Psoas muscle (tissue), 8 donors: Measurements from ENCODE around the gene MRPL36. TPM values are rescaled to one million over a fixed set of nuclear protein-coding genes. Genes with fewer than 3 reads are reported as not detected.

Experiments used
- ATAC-seq, 4 donors: fragments of 200-7000 bp; cut with Tn5 transposase; one replicate each; pipeline ENCODE4 v1.9.1; 2020; ENCODE audit warnings: moderate library complexity in 3 of 4, mild to moderate bottlenecking in 2 of 4
- DNase-seq, 2 donors: peaks; one replicate each; pipeline ENCODE4 v3.0.0-alpha.2; 2020
- H3K27ac ChIP-seq: fragments of 200-600 bp; one replicate; pipeline ENCODE4 v1.8.0; 2022
- H3K27me3 ChIP-seq, 3 donors: fragments of 200-600 bp in 1 of 3; one replicate each; pipeline versions ENCODE4 v1.6.1 to v1.8.0; 2013 to 2022; ENCODE audit warnings: low read length in 2 of 3, mild to moderate bottlenecking in 2 of 3, moderate library complexity in 1 of 3; ENCODE audit not compliant: insufficient read depth in 3 of 3
- H3K36me3 ChIP-seq, 2 donors: fragments of 200-600 bp in 1 of 2; one replicate each; pipeline versions ENCODE4 v1.6.1 to v1.8.0; 2013 to 2022; ENCODE audit warnings: low read depth in 1 of 2, mild to moderate bottlenecking in 1 of 2, moderate library complexity in 1 of 2; ENCODE audit not compliant: insufficient read depth in 1 of 2
- H3K4me1 ChIP-seq: fragments of 200-600 bp; one replicate; pipeline ENCODE4 v1.8.0; 2022
- H3K4me3 ChIP-seq: fragments of 200-600 bp; one replicate; pipeline ENCODE4 v1.8.0; 2022; ENCODE audit warnings: mild to moderate bottlenecking
- H3K9me3 ChIP-seq: fragments of 200-600 bp; one replicate; pipeline ENCODE4 v1.8.0; 2022
- WGBS, 3 donors: extraction: QIAGEN DNeasy Blood & Tissue Kit; methylation state at CpG; one replicate each; pipeline versions ENCODE4 v1.1.6 to v1.1.7; 2013; 5-methylcytosine and 5-hydroxymethylcytosine counted together
- intact Hi-C, 2 donors: fragments of 100-400 bp; cut with DNase I; formaldehyde crosslinking; loops; one replicate each; pipeline versions ENCODE4 v1.11.0 to v1.14.2; 2022
- polyA plus RNA-seq, 3 donors: library from polyadenylated mRNA; stranded (reverse); fragments of 200-250 nt; gene quantifications; one replicate each; pipeline ENCODE4 v1.2.3, GENCODE V29; 2013
- total RNA-seq, 4 donors: library from RNA; stranded (reverse); fragmentation: NEBNext Ultra II Directional in 2 of 4; extraction: Animal tissue kit (Norgen Biotek cat#: 25700) in 2 of 4; gene quantifications; one replicate each; pipeline versions ENCODE4 v1.2.1 to v1.2.4, GENCODE V29; 2021 to 2023
- TF ChIP-seq, protein P1 (sequence below): fragments of 200-600 bp; IDR thresholded peaks from one replicate; pipeline ENCODE4 v1.8.0; 2022; ENCODE audit warnings: antibody characterized with exemption
- donor health status: healthy with polysubstance abuse.
- donor health status: DM: no; HTN: no; CAD: no; lungs with moderate emphysema.
- donor health status: Bipolar disorder and iron deficiency.
- donor health status: healthy.
- donor health status: DM: yes; HTN: yes; CAD: no.
- donor health status: DM: no; HTN: no; CAD: no.
- donor health status: DM: no; HTN: no; CAD: no.
- donor health status: DM: yes; HTN: yes; CAD: no.

MRPL36 gene
- total and polyA plus RNA-seq, 7 donors: 61.6 to 216 (median 111) TPM

DNA sequence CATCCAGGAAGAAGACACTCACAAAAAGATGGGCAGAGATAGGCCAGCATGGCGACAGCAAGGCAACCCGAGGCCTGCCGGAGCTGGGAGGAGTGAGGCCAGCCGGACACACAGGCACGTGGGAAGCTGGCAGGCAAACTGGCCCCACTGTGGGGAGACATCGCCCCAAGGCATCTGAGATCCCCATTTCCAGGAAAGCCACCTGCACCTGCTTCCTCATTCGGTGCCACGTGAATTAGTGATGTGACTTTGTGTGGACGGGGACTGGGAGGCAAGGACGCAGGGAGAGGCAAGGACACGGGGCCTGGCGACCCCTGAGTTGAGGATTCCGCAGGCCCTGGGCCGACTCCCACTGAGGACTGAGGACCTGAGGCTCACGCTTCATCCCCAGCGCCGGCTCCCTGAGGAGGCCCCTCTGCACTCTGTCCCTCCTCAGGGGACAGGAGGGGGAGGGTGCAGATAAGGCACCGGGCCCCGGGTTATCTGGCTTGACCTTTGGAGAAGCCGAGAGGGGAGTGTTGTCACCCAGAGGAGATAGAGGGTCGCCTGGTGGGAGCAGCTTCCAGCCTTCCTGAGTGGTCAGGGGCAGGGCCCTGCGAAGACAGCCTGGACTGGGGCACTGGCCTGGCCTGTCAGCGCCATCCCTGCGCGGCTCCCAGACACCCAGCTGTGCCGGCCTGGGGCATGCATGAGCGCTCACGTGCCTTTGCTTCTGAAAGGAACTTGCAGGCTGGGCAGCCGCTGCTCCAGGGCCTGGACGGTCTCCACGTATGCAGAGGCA is 41.3 kb upstream of the MRPL36 start:
- Histone ChIP-seq H3K27ac (no peak overlapping the region), H3K27me3 (peaks cover 0 to 6% (median 5%) of the 10 kb centered on the region in 3 donors), H3K4me3 (no peak overlapping the region), H3K36me3 (no peaks in the 10 kb centered on the region), H3K4me1 (no peaks in the 10 kb centered on the region), H3K9me3 (no peaks in the 10 kb centered on the region)
- intact Hi-C loops: no loop called here
- WGBS, 3 donors: 53 to 60% (median 56%) methylated on average over 28 to 31 of the region's 31 CpGs
- ATAC-seq: no peak
- TF ChIP-seq, protein P1, sequence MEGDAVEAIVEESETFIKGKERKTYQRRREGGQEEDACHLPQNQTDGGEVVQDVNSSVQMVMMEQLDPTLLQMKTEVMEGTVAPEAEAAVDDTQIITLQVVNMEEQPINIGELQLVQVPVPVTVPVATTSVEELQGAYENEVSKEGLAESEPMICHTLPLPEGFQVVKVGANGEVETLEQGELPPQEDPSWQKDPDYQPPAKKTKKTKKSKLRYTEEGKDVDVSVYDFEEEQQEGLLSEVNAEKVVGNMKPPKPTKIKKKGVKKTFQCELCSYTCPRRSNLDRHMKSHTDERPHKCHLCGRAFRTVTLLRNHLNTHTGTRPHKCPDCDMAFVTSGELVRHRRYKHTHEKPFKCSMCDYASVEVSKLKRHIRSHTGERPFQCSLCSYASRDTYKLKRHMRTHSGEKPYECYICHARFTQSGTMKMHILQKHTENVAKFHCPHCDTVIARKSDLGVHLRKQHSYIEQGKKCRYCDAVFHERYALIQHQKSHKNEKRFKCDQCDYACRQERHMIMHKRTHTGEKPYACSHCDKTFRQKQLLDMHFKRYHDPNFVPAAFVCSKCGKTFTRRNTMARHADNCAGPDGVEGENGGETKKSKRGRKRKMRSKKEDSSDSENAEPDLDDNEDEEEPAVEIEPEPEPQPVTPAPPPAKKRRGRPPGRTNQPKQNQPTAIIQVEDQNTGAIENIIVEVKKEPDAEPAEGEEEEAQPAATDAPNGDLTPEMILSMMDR: no peak
- DNase-seq: no peak

DNA sequence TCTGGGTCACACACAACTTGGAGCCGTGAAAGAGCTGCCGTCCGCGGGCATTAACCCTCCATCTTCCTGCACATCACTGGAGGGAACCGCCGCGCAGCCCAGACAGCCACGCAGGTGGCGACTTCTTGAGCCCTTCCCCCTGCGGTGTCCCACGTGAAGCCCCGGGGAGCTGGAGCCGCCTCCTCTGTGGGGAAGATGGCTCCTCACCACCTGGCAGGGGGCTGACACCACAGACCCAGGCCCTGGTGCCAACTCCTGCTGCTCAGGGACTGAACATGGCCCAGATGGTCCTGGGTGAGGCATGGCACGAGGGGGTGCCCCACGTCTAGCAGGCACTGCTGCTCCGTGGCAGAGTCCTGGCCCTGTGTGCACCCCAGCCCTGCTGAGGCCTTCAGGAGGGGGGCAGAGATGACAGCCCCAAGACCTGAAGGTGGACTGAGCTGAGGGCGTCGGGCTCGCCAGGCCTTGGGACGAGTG is 40.5 kb upstream of the MRPL36 start:
- intact Hi-C loops: no loop called here
- ATAC-seq: no peak
- Histone ChIP-seq H3K27me3 (peaks cover 0 to 6% (median 5%) of the 10 kb centered on the region in 3 donors), H3K4me1 (no peaks in the 10 kb centered on the region), H3K27ac (no peak overlapping the region), H3K4me3 (no peak overlapping the region), H3K9me3 (no peaks in the 10 kb centered on the region), H3K36me3 (no peaks in the 10 kb centered on the region)
- TF ChIP-seq, protein P1: no peak
- WGBS, 3 donors: 81 to 84% (median 83%) methylated on average over 19 to 20 of the region's 20 CpGs
- DNase-seq: no peak

DNA sequence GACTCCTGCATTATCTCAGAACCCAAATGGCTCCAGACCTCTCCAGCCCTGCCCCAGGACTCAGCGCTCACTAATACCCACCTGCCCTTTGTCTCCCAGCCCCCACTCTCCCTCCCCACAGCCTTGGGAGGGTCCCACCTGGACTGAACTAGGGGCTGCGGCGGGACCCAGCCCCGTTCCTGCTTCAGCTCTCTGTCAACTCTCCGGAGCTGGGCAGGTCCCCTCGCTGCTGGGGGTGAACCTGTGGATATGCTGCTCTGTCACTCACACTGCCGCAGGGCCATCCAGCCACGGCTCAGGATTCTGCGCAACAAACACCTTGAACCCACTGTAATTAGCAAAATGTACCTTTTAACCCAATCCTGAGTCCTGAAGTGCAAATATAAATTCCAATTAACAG is 38.4 kb upstream of the MRPL36 start:
- TF ChIP-seq, protein P1: no peak
- H3K36me3 ChIP-seq: no peaks in the 10 kb centered on the region
- no peaks in the 10 kb centered on the region for H3K4me1 ChIP-seq
- H3K27ac ChIP-seq: no peak overlapping the region
- H3K27me3 ChIP-seq: peaks cover 0 to 4% (median 0%) of the 10 kb centered on the region in 3 donors
- ATAC-seq (no peak), DNase-seq (no peak)
- H3K9me3 ChIP-seq: no peaks in the 10 kb centered on the region
- 82 to 90% (median 87%) methylated on average over 8 to 9 of the region's 9 CpGs for WGBS, 3 donors
- intact Hi-C loops: no loop called here
- no peak overlapping the region for H3K4me3 ChIP-seq

DNA sequence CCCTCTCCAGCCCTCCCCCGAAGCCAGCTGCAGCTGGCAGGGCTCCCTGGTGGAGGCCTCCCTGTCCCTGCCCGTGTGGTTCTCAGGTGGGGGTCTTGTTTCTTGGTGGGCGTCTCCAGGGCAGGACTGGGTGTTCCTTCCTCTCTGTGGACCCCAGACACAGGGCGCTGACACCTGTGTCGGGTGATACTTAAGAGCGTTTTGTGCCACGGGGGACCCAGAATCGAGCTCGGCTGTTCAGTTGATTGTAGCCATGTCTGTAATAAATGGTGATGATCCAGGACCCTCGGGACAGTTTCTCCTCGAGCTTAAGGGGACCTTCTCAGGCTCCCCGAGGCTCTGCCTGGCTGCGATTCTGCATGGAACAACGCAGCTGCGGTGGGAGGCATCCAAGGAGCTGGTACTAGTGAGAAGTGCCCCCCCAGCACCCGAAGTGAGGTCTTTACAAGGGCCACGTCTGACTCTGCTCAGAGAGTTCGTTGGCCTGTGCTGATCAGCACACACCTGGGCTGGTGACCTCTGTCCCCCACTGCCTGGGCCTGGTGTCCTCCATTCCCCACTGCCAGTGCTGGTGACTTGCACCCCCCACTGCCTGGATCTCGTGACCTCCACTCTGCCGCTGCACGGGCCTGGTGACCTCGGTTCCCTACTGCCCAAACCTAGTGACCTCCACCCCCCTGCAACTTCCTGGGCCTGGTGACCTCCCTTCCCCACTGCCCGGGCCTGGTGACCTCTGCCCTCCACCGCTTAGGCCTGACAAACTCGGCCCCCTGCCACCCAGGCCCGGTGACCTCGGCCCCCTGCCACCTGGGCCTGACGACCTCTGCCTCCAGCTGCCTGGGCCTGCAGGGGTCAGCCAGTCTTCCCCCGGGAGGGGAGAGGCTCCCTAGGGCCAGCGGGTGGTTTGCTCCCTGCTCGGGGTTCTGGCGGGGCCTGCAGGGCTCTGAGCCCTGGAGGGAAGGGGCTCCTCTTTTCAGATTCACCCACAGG is 37.5 kb upstream of the MRPL36 start:
- intact Hi-C loops: no loop called here

More for the DNA sequence above, 37.5 kb upstream of the MRPL36 start:
- Histone ChIP-seq H3K4me1 (no peaks in the 10 kb centered on the region), H3K9me3 (no peaks in the 10 kb centered on the region), H3K4me3 (no peak overlapping the region), H3K27me3 (peaks cover 0 to 4% (median 0%) of the 10 kb centered on the region in 3 donors), H3K27ac (no peak overlapping the region), H3K36me3 (no peaks in the 10 kb centered on the region)
- ATAC-seq: no peak
- no peak for DNase-seq
- TF ChIP-seq, protein P1: no peak
- WGBS, 3 donors: 73 to 74% (median 74%) methylated on average over 32 of the region's 32 CpGs
